Stomach smooth muscle (tissue), 2 donors: ENCODE measurements around the gene TRPM3.

ENCODE experiments used
- H3K27ac ChIP-seq: one replicate; pipeline ENCODE4 v1.7.0; 2013; ENCODE audit warnings: mild to moderate bottlenecking, low read length, inconsistent platforms
- H3K27me3 ChIP-seq, 2 donors: one replicate each; pipeline ENCODE4 v1.7.0; 2013; ENCODE audit warnings: low read length in 2 of 2; ENCODE audit not compliant: insufficient read depth in 2 of 2, control insufficient read depth in 1 of 2
- H3K36me3 ChIP-seq, 2 donors: one replicate each; pipeline ENCODE4 v1.7.0; 2013; ENCODE audit warnings: low read length in 2 of 2; ENCODE audit not compliant: control insufficient read depth in 2 of 2, insufficient read depth in 2 of 2
- H3K4me1 ChIP-seq: one replicate; pipeline ENCODE4 v1.7.0; 2013; ENCODE audit warnings: low read length; ENCODE audit not compliant: control insufficient read depth, insufficient read depth
- H3K4me3 ChIP-seq, 2 donors: one replicate each; pipeline ENCODE4 v1.7.0; 2013; ENCODE audit warnings: low read length in 2 of 2
- H3K9ac ChIP-seq, 2 donors: one replicate each; pipeline ENCODE4 v1.7.0; 2013; ENCODE audit warnings: low read length in 2 of 2, mild to moderate bottlenecking in 1 of 2
- H3K9me3 ChIP-seq, 2 donors: one replicate each; pipeline ENCODE4 v1.7.0; 2013; ENCODE audit warnings: low read length in 2 of 2; ENCODE audit not compliant: control insufficient read depth in 2 of 2
- donor health status: healthy.
- donor health status: Pancreatic carcinoma.

Gene TRPM3

DNA sequence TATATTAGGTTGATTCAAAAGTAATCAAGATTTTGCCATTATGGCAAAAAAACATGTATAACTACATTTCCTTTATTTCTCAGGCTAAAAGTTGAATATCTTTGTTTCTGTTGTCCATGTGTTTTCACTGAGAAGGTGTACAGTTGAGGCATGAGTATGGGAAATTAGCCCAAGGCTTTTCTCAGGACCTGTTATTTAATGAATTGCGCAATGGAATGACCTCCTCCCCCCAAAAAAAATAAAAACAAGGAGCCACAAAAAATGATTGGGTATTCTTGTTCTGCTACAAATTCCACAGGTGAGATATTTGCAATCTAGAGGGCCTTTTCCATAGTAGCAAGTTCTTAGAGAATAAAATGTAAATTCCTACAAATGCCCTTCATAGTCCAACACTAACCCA is 186.8 kb downstream of the TRPM3 start:
- Histone ChIP-seq H3K4me3 (no peak overlapping the region), H3K9ac (no peak overlapping the region), H3K9me3 (no peaks in the 10 kb centered on the region), H3K27me3 (no peaks in the 10 kb centered on the region), H3K36me3 (no peaks in the 10 kb centered on the region), H3K27ac (no peak overlapping the region), H3K4me1 (no peaks in the 10 kb centered on the region)

DNA sequence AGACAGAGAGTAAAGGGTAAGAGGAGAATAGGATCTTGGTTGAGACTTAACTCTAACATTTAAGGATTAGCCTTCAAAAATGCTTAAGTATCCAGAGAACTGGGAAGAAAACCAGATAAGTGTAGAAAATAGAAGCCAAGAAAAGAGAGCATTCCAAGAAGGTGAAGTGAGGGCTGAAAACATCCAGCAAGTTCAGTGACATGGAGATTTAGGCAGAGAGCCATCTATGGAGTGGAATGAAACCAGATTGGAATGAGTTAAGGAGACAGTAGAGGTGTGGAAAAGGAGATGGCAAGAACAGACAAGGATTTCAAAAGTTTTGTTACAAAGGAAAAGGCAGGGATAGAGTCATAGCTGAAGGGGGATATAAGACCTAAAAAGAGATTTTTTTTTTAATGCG is 188.1 kb downstream of the TRPM3 start:
- Histone ChIP-seq H3K27ac (no peak overlapping the region), H3K4me1 (no peaks in the 10 kb centered on the region), H3K4me3 (no peak overlapping the region), H3K9ac (no peak overlapping the region), H3K9me3 (no peaks in the 10 kb centered on the region), H3K27me3 (no peaks in the 10 kb centered on the region), H3K36me3 (no peaks in the 10 kb centered on the region)

DNA sequence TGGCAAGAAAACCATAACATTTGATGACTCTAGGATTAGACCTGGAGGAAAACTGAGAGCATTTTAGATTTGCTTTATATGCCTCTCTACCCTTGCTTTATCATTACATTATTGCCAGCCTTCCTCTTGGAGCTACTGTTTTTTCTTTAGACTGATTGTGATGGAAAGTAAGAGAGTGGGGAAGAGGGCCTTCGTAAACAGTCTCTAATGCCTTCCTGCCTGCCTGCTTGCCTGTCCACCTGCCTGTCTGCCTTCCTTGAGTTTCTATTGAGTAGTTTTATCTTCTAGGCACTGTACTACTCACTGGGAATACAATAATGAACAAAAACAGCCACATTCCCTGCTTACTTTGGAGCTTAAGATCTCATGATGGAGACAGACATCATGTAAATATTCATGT is 189.3 kb downstream of the TRPM3 start:
- Histone ChIP-seq H3K4me3 (no peak overlapping the region), H3K9me3 (no peaks in the 10 kb centered on the region)

DNA sequence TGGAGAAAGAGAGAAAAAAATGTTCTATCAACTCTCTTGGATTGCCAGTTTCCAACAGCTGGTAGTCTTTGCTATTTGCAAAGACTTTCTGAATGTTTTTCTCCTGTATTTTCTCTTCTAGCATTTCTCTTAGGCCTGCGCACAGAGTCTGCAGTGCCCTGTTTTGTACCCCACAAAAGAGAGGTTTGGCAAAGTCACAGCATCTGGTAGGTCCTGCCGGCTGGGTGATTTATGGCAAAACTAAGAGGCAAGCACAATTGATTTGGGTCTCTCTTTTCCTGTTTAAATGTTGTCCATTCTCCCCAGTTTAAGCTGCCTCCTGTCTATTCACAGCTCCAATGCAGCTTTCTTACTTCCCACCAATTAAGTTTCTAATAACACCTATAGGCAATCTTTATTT is 193.9 kb downstream of the TRPM3 start:
- no peak overlapping the region for H3K27ac ChIP-seq
- no peak overlapping the region for H3K9ac ChIP-seq
- no peaks in the 10 kb centered on the region for H3K27me3 ChIP-seq
- no peaks in the 10 kb centered on the region for H3K9me3 ChIP-seq
- H3K4me3 ChIP-seq, result no peak overlapping the region
- no peaks in the 10 kb centered on the region for H3K36me3 ChIP-seq
- no peaks in the 10 kb centered on the region for H3K4me1 ChIP-seq

More for the DNA sequence above, 189.3 kb downstream of the TRPM3 start:
- no peaks in the 10 kb centered on the region for H3K36me3 ChIP-seq
- H3K27ac ChIP-seq, result no peak overlapping the region
- no peaks in the 10 kb centered on the region for H3K4me1 ChIP-seq
- H3K9ac ChIP-seq, result no peak overlapping the region
- no peaks in the 10 kb centered on the region for H3K27me3 ChIP-seq

DNA sequence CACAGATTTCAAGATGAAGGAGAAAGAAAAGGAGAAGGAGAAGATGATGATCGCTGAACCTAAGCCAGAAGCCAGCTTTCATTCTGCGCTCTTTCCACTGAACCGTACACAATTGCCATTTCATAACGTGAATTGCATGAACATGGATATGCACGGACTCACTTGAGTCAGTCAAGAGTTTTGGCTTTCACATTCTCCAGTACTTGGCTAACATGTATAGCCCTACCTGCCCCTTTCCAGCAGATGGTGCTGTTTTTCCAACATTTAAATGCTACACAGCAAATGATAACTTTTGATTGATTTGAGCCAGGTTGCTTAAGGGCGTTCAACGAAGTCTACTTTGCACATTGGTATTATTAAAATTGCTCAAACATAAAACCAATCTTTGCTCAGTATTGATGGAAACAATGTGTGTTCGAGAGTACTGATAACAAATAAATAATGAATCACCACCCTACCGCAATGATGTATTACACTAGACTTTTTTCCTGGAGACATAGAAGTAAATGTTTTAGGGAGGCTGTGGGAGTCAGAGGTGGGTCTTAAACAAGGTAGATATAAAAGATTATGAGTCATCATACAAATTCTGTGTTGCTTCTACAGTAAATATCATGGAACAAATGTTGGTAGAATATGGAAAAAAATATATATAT is 196.4 kb downstream of the TRPM3 start:
- no peaks in the 10 kb centered on the region for H3K36me3 ChIP-seq
- no peaks in the 10 kb centered on the region for H3K9me3 ChIP-seq
- no peak overlapping the region for H3K4me3 ChIP-seq
- H3K4me1 ChIP-seq, result no peaks in the 10 kb centered on the region
- no peaks in the 10 kb centered on the region for H3K27me3 ChIP-seq
- no peak overlapping the region for H3K9ac ChIP-seq
- H3K27ac ChIP-seq, result no peak overlapping the region

DNA sequence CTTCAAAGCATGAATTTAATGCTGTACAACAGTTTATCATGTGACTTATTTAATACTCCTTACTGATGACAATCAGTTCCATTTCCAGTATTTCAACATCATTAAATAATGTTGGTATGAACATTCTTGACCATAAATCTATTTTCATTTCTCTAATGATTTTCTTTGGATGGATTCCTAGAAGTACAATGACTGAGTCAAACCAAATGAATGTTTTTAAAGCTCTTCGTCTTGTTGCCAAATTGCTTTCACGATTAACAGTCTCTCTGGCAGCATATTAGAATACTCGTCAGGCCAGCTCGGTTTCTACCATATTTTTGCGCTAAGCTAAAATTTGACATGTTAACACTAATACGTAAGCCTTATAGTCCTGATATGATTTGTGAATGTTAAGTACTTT is 197.0 kb downstream of the TRPM3 start:
- Histone ChIP-seq H3K27me3 (no peaks in the 10 kb centered on the region), H3K4me3 (no peak overlapping the region), H3K9ac (no peak overlapping the region)

DNA sequence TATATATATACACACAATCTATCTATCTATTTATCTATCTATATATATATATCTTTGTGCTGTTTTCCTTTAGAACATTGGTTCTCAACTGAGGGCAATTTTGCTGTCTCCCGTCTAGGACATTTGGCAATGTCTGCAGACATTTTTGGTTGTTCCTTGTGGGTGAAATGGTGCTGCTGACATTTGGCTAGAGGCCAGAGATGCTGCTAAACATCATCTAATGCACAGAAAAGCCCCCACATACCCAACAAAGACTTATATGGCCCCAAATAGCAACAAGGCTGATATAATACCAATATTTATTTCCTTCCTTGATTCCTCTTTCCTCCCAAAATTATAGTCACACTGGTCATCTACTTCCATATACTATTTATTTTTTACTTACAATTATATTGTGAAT is 197.5 kb downstream of the TRPM3 start:
- Histone ChIP-seq H3K27ac (no peak overlapping the region), H3K4me3 (no peak overlapping the region), H3K9ac (no peak overlapping the region), H3K4me1 (no peaks in the 10 kb centered on the region), H3K36me3 (no peaks in the 10 kb centered on the region), H3K27me3 (no peaks in the 10 kb centered on the region), H3K9me3 (no peaks in the 10 kb centered on the region)

More for the DNA sequence above, 197.0 kb downstream of the TRPM3 start:
- Histone ChIP-seq H3K9me3 (no peaks in the 10 kb centered on the region), H3K27ac (no peak overlapping the region), H3K4me1 (no peaks in the 10 kb centered on the region), H3K36me3 (no peaks in the 10 kb centered on the region)

DNA sequence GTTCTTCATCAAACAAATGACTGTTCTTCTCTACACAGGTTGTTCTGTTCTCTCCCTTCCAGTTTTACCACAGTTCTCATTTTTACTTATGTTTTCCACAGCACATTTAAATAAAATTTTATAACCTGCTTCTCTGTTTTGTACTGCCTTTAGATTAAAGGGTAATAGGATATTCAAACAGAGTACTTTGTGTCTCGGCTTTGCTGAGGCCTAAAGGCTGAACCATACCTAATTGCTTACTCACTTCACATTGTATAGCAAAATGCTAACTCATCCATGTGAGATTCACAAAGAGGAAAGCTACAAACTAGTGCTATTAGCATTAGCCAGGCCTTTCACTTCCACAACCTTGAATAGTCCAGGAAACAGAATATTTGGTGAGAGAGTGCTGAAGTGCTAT is 200.3 kb downstream of the TRPM3 start:
- no peaks in the 10 kb centered on the region for H3K27me3 ChIP-seq
- H3K27ac ChIP-seq, result no peak overlapping the region
- no peaks in the 10 kb centered on the region for H3K9me3 ChIP-seq
- H3K36me3 ChIP-seq, result no peaks in the 10 kb centered on the region
- no peak overlapping the region for H3K4me3 ChIP-seq
- no peak overlapping the region for H3K9ac ChIP-seq
- no peaks in the 10 kb centered on the region for H3K4me1 ChIP-seq

DNA sequence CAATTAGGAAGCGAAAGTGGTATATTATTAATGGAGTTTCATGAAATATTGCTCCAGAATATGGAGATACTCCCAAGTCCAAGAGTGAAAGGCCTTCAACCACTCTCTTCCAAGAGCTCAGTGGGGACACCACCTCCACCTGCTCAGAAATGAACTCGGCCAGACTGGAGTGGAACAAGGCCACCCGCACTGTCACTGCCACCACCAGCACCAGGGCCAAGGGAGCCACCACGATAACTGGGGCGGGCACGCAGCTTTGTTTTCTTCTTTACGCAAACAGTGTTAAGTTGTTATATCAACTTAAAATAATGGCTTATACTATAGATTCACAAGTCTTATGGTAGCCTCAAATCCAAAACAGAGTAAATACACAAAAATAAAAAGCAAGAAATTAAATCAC is 204.1 kb downstream of the TRPM3 start:
- Histone ChIP-seq H3K9me3 (no peaks in the 10 kb centered on the region), H3K36me3 (no peaks in the 10 kb centered on the region)

DNA sequence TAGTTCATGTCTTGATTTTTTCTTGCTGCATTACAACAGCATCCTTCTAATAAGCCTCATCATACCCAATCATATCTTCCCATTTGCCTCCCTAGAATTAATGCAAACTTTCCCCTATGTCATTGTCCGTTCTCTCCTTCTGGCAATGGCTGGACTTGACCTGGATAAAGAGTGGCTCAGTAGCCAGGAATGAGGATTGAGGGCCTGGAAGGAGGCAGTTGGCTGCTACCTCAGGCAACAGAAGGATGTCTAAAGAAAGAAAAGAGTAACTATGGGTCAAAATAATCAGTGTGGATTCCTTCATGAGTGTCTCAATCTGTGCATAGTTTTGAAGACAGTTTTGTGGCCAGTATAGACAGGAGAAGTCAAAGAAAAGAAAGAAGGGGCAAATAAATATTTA is 209.6 kb downstream of the TRPM3 start:
- no peaks in the 10 kb centered on the region for H3K27me3 ChIP-seq

More for the DNA sequence above, 204.1 kb downstream of the TRPM3 start:
- Histone ChIP-seq H3K27ac (no peak overlapping the region), H3K4me3 (no peak overlapping the region), H3K27me3 (no peaks in the 10 kb centered on the region), H3K9ac (no peak overlapping the region), H3K4me1 (no peaks in the 10 kb centered on the region)

DNA sequence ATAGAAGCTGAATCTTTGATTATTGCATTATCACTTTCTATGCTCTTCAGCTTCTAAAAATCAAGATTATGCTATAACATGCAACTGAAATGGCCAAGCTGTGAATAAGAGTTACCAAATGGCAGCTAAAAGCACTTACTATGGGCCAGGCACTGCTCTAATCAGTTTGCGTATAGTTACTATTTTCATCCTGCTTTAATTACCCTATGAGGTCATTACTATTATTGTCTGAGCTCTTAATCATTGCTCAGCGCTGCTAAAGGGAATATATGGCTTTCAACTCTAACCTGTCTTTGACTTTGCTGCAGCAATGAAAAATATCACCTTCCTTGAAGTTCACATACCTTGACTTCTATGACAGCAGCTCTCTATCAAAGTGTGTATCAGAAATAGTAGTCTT is 210.8 kb downstream of the TRPM3 start:
- H3K9ac ChIP-seq, result no peak overlapping the region
- H3K9me3 ChIP-seq, result no peaks in the 10 kb centered on the region
- no peaks in the 10 kb centered on the region for H3K36me3 ChIP-seq
- H3K4me3 ChIP-seq, result no peak overlapping the region
- no peaks in the 10 kb centered on the region for H3K27me3 ChIP-seq
- no peaks in the 10 kb centered on the region for H3K4me1 ChIP-seq
- no peak overlapping the region for H3K27ac ChIP-seq

More for the DNA sequence above, 209.6 kb downstream of the TRPM3 start:
- Histone ChIP-seq H3K27ac (no peak overlapping the region), H3K4me1 (no peaks in the 10 kb centered on the region), H3K36me3 (no peaks in the 10 kb centered on the region), H3K4me3 (no peak overlapping the region), H3K9ac (no peak overlapping the region), H3K9me3 (no peaks in the 10 kb centered on the region)
